GM19035 (cell line): ENCODE results near the gene MFSD1.

Source experiments
- ATAC-seq: cut with Tn5 transposase; IDR thresholded peaks from one replicate; pipeline ENCODE4 v1.9.1; 2021; ENCODE audit not compliant: unreplicated experiment

The MFSD1 gene, protein sequence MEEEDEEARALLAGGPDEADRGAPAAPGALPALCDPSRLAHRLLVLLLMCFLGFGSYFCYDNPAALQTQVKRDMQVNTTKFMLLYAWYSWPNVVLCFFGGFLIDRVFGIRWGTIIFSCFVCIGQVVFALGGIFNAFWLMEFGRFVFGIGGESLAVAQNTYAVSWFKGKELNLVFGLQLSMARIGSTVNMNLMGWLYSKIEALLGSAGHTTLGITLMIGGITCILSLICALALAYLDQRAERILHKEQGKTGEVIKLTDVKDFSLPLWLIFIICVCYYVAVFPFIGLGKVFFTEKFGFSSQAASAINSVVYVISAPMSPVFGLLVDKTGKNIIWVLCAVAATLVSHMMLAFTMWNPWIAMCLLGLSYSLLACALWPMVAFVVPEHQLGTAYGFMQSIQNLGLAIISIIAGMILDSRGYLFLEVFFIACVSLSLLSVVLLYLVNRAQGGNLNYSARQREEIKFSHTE

DNA sequence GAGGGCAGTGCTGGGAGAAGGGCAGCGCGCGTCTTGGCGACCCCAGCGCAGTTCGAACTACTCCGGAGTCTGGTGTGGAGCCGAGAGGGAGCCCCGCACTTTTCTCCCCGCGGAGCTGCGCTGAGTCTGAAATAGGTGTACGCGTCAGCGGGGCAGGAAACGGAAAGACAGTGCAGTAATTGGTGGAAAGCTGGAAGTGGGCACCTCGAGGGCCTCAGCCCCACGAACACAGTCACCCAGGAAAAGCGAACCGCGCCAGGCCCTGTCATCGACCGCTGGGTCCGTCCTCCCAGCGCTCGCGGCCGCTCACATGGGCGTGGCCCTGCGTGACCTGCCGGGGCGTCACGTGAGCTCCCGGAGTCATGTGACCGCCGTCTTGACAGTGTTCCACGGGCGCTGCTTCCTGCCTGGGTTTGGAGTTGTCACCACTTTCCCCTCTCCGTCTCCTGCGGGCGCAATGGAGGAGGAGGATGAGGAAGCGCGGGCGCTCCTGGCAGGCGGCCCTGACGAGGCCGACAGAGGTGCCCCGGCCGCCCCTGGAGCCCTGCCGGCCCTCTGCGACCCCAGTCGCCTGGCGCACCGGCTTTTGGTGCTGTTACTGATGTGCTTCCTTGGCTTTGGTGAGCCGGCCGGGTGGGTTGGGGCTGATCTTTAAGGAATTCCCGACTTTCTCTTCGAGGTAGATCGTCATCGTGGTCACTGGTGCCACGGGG lies at the start of gene MFSD1:
Gene MFSD1, plus strand, starts transcription at position 359 of the 713 bp plus-strand sequence. Its CDS starts 99 bp downstream, at position 458.
- peak; percentile 99 for ATAC-seq

DNA sequence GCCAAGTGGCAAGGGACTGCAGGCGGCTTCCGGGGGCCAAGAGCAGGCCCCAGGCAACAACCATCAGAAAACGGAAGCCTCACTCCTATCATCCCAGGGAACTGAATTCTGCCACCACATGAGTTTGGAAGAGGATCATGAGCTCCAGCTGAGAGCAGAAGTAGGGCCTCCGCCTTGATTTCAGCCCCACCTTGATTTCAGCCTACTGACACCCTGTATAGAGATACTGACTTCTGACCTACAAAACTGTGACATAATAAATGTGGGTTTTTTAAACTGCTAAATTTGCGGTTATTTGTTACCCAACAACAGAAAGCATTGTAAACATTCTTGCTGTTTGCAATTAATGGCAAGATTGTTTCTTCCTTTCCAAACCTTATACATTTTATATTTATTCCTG lies 48.0 kb upstream of the MFSD1 start:
- no peak for ATAC-seq

DNA sequence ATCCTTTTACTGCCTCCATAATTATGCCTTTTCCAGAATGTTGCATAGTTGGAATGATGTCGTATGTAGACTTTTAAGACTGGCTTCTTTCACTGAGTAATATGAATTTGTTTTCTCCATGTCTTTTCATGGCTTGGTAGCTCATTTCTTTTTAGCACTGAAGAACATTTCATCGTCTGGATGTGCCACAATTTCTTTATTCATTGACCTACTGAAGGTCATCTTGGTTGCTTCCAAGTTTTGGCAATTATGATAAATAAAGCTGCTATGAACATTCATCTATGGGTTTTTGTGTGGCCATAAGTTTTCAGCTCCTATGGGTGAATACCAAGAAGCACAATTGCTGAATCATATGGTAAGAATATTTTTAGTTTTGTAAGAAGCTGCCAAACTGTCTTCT lies 46.4 kb upstream of the MFSD1 start:
- no peak for ATAC-seq

DNA sequence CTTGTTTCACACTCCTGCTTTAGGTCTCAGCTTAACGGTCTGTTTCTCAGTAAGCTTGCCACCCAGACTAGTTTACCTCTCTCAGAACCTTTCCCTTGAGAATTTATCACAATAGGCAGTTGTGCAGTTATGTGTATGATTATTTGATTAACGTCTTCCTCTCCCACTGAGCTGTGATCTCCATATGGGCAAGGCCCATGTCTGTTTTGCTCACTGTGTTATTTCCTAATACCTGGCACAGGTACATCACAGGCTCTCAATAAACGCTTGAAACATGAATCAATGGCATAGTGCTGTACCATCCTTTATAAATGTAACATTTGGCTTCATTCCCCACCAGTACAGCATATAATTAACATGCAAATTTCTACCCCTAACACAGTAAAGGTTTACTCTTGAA lies 40.5 kb upstream of the MFSD1 start:
- ATAC-seq = no peak

DNA sequence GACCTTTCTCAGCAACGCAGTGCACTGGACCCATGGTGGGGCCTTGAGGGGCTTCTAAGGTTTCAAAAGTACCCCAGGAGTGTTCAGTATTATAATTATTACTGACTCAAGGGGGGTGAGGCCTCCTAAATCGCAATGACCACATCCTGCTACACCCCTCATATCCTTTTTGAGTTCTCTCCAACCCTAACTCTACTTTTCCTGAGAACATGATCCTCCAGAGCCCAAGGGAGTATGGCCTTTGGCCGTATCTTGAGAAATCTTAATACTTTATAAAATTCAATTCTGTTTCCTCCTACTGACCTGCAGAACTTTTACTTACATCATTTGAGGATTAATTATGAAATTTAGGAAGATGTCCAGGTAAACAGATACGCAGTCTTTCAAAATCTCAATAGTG lies 39.2 kb upstream of the MFSD1 start:
- ATAC-seq = no peak

DNA sequence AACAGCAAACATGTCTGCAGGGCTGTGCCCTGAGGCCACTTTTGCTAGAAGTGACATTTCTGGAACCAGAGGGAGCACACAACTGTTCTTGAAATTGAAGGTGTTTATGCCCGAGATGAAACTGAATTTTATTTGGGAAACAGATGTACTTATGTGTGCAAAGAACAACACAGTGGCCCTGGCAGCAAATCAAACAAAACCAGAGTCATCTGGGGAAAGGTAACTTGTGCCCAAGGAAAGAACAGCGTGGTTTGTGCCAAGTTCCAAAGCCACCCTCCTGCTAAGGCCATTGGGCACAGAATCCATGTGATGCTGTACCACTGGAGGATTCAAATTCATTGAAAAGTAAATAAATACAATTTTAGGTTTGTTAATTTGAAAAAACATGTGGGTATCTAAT lies 38.4 kb upstream of the MFSD1 start:
- ATAC-seq = no peak

DNA sequence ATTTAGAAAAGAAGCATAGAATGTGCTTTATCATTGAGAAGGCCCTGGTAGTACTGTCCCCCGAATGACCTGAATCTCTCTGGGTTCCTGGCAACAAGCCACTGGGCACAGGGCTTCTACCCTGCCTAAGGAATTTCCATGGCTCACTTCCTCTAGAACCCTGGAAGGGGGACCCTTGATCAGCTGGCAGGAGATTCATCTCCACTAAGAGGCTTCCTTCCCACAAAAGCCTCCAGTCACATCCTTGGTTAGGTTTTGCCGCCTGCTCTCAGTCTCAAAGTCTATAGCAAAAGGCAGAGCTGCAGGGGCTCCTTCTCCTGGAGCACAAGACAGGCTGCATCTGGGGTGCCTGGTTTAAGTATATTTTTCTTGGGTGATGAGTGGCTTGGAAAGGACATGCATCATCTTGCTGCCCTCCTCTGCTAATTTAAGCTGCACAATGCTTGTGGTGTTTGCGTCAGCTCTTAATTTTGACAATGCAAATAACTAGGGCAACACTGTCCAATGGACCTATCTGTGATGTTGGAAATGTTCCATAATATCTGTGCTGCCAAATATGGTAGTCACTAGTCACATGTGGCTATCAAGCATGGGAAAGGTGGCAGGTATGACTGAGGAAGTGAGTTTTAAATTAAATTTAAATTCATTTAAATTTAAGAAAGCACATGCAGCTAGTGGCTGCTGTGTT lies 36.2 kb upstream of the MFSD1 start:
- ATAC-seq = no peak

DNA sequence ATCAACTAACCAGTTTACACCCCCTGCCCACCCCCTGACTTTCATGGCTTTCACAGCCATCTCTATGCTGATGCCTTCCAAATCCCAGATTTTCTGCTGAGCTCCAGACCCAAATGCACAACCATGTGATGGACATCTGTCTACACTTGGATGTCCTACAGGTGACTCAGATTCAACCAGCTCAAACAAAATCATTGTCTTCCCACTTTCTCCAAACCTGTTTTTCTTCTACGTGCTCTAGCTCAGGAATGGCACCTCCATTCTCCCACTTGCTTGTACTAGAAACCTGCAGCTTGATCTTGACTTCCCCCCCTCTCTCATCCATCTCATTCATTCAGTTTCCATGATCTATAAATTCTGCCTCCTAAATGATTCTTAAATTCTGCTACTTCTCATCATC lies 35.5 kb upstream of the MFSD1 start:
- no peak for ATAC-seq

DNA sequence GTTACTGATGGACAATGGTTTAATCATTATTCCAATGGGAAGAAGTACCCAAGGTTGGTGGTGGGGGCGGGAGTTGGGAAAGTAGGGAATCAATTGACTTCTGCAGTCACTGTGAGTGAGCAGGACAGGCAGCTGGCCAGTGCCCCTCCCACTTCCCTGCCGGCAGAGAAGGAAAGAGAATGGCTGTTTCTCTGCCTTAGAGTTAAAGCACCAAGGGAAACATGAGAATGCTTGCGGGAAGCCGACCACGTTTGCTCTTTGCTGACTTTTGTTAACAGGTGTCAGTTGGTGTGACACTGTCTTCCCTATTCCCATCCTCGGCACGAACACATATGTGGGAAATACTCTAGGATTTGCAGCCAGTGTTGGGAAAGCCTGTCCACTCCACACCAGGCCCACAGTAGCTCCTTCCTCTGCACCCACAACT lies 33.5 kb upstream of the MFSD1 start:
- ATAC-seq = no peak

DNA sequence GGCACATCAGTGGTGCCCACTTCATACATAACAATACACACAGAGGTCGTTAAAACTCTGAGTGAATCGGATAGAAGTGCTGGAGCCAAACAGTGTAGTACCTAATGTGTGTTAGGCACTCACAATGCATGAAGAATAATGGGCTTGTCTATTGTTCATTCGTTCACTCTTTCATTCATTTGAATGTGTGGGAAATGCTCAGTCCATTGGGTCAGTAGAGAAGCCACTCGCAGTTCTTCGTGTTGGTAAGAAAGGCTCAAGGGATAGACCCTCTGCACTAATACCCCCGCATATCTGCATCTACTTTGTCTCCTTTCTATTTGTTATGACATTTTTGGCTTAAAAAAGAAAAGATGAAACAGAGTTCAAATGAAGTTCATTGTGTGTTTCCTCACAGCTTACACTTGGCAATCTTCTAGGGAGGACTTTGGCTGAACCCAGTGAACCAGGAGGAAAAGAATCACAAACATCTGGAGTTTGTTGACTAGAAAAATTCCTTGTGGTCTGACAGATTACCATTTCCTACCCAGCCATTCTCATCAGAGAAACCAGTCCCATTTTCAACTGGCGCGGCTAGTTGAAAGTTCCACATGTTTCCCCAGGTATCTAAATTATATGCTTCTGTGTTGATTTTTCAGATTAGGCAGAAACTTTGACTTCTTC lies 32.8 kb upstream of the MFSD1 start:
- ATAC-seq = no peak

DNA sequence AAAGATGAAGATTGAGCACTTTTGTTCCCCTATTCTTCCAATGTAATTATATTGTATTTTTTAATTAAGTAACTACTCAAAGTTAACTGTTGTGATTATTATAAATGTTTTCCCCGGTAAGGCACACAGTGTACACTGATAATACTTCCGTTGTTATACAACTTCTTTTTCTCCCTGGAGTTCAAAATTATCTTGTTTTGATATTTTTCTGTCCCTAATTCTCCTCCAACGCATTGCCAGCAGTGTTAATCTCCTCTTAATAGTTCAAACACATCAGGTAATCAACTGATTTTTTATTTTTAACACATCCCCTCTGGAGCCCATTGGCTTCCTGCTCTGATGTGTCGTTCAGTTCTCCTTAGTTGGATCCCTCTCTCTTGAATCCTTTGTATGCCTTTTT lies 32.3 kb upstream of the MFSD1 start:
- no peak for ATAC-seq

DNA sequence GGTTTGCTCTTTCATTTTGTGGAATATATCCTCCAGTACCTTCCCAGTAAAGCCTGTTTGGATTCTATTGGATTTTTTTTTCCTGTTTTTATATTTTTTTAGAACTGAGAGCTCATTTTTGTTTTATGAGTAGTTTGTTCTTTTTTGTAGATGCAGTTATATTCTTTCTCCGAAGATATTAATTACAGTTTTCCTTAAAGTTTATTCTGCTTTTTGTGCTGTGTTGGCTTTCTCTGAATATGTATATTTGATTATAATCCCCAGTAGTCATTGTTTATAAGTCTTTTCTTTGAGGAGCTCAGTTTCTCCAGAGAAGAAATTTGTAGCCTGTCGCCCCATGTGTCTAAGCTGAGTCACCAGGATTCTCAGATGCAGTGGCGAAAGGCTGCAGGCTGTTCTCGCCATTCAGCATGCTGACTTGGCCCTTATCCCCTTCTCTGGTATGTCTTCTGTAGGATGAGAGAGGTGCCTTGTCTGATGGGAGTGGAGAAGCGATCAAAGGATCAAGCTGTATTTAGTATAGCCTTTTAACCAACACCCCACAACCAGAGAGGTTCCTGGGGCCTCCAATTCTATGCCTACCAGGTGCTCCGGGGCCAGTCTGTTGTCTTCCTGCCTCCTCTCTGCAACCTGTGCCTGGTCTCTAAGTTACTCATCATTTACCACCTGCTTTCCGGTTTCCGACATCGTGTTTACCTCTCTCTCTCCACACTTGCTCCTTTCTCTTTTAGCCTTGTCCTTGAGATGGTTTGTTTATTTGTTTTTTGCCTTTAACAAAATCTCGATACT lies 31.7 kb upstream of the MFSD1 start:
- no peak for ATAC-seq

DNA sequence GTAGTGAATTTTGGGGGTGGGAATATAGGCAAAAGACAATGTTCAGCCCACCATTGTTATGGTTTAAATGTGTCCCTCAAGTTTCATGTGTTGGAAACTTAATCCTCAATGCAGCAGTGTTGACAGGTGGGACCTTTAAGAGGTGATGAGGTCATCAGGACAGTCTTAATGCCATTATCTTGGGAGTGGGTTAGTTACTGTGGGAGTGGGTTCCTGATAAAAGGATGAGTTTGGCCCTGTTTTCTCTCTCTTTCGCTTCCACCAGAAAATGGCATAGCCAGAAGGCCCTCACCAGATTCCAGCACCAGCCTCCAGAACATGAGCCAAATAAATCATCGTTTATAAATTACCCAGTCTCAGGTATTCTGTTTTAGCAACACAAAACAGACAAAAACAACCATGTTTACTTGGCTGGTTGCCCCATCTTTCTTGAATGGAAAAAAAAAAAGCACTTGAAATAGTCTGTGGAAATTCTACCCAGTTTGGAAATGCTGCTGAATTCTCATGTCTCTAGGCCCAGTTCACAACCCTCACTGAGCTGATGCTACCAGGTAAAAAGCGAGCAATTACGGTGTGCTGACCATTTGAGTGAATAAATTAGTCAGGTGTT lies 31.0 kb upstream of the MFSD1 start:
- ATAC-seq = no peak

DNA sequence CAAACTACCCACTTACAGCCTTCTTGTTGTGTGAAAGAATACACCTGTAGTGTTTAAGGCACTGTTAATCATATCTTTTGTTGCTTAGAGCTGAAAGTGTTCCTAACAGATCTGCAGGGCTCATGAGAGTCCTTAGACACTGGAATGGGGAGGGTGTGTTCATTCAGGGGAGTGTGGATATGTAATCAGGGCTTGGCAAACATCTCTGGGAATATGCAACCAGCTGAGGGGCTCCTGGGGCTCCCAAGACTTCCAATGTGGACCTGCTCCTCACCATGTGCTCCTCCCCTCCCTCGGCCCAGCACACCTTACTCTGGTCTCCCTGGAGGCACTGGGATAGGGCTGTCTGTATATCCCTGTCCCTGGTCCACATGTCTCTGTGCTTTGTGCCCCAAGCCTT lies 30.3 kb upstream of the MFSD1 start:
- no peak for ATAC-seq

DNA sequence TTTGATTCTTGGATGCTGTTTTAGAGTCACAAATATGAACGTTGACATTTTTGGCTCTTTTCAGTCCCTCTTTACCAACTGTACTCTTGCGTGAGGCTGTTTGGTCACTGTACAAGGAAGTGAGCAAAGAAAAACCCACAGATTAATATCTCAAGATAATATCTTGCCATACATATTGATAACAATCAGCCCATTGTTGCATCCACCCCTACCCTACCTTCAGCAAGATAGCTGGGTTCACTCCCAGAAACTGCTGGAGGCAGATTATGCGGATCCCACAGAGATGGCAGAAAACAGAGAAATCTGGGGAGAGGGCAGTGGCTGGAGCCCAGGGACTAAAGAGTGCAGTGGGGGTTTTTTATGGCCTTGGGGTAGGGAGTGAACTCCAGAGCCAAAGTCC lies 29.9 kb upstream of the MFSD1 start:
- no peak for ATAC-seq

DNA sequence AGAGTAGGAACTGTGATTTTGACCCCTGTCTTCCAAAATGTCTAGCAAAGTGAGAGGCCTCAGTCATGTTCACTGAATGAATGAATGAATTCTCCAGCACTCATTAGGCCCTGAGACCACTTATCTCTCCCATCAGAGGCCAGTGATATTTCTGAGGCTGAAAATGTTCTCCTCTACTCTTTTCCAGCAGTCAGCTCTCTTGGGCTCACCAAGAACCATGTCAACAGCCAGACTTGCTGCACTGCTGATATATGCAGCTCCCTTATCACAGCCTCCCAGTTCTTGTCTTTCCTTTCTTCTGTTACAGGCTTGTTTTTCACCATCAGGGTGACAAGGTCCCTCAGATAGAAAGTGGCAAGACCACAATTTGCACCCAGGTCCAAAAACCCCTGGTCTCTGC lies 28.7 kb upstream of the MFSD1 start:
- no peak for ATAC-seq

DNA sequence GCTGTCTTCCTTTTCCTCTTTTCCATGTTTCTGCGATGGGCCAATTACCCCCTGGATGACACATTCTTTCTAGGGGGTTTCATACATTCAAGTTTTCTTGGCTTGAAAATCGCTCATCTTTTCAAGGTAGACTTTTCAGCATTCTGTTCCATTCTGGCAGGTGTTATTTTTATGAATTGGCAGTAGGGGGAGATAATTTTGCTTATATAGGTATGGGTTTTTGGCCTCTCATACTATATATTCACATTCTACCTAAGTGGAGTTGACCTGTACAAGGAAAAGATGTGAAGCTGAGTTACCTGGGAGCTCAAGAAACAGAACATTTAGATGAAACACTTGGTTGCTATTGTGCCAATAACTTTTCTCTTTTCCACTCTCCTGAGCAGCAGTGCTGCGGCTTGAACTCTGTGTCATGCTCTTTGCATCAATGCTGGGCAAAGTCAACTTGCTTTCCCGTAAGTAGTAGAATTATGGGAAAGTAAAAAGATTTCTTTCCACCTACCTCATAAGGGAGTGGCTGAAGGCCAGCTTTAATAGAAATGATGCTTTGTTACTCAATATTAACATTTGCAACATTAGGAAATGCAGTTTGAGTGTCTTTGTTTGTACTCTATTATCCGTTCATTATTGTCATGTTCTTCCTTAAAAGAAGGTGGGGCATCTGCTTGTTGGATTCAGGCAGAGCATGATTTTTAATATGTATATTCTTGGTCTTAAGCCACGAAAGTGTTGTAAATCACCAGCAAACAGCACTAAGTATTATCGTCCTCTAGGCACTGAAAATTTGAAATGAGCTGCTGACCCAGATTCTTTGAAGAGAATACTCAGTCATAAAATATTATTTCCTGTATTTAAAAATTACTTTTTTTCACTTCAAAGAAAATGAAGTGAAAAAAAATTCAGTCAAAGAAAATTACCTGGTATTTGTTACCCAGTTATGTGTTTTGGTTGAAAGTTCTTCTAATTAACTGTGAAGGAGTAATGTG lies 27.7 kb upstream of the MFSD1 start:
- ATAC-seq = no peak

DNA sequence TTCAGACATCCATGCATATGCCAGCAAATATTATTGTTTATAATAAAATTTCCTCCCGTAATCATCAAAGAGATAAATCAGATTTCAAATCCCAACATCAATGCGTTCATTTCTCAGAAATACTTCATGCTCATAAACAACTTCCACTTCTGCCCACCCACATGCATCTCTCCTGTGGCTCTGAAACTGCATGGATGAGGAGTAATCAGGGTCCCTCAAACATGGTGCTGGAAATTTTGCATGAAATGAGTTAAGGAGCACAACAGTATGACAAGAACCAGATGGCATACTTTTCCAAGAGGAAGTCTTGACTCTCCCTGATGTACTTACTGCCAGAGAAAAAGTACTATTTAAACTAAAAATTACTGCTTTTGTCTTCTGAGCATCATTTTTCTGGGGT lies 26.9 kb upstream of the MFSD1 start:
- ATAC-seq = no peak
